Naive thymus-derived CD4-positive, alpha-beta T cell (primary cell): Measurements from ENCODE around the gene KDM4F. TPM values are rescaled to one million over a fixed set of nuclear protein-coding genes. Genes with fewer than 3 reads are reported as not detected.
"Not testable (repeated sequence)": the region's sequence is repeated elsewhere in the genome, so short reads cannot be mapped to it uniquely, and the experiment has no call there.

Experiments
- ATAC-seq: fragments of 150-1000 bp; cut with Tn5 transposase; 2 replicates; pipeline ENCODE4 v1.10.0; 2021; ENCODE audit warnings: mild to moderate bottlenecking, moderate library complexity
- CTCF ChIA-PET: fragments of 350-600 bp; sonication (Branson Sonifier 250); formaldehyde crosslinking; loops from one replicate; lab custom pipeline; 2021; ENCODE audit warnings: antibody characterized with exemption; lab: Charles Lee
- POLR2A ChIA-PET: fragments of 350-600 bp; sonication (Branson Sonifier 250); formaldehyde crosslinking; loops from one replicate; lab custom pipeline; 2021; ENCODE audit warnings: antibody characterized with exemption, inconsistent platforms; lab: Charles Lee
- DNase-seq, 9 donors: peaks; one replicate each; pipeline versions ENCODE4 v3.0.0 to v3.0.0-alpha.2; 2020 to 2022; ENCODE audit warnings: mixed read lengths in 1 of 9
- H3K27ac ChIP-seq: one replicate; pipeline ENCODE4 v1.7.0; 2013; ENCODE audit warnings: mild to moderate bottlenecking, low read depth, low read length, moderate library complexity
- H3K27me3 ChIP-seq, 2 donors: one replicate each; pipeline ENCODE4 v1.7.0; 2013; ENCODE audit warnings: low read length in 2 of 2, mild to moderate bottlenecking in 2 of 2, moderate library complexity in 2 of 2; ENCODE audit not compliant: control insufficient read depth in 2 of 2, insufficient read depth in 2 of 2
- H3K36me3 ChIP-seq, 3 experiments: 1 replicate in 2 of 3; 2 replicates in 1 of 3; pipeline ENCODE4 v1.7.0; 2013; ENCODE audit warnings: low read length in 3 of 3, mild to moderate bottlenecking in 3 of 3, moderate library complexity in 1 of 3; ENCODE audit not compliant: insufficient read depth in 3 of 3, control insufficient read depth in 2 of 3
- H3K4me1 ChIP-seq, 2 donors: one replicate each; pipeline ENCODE4 v1.7.0; 2013; ENCODE audit warnings: low read length in 2 of 2, mild to moderate bottlenecking in 2 of 2, moderate library complexity in 1 of 2; ENCODE audit not compliant: control insufficient read depth in 2 of 2, insufficient read depth in 2 of 2
- H3K4me3 ChIP-seq: 2 replicates; pipeline ENCODE4 v1.7.0; 2013; ENCODE audit warnings: mild to moderate bottlenecking, low read length
- H3K9me3 ChIP-seq, 3 experiments: 1 replicate in 2 of 3; 2 replicates in 1 of 3; pipeline ENCODE4 v1.7.0; 2013; ENCODE audit warnings: low read length in 3 of 3; ENCODE audit not compliant: control insufficient read depth in 2 of 3
- H3K27ac Mint-ChIP-seq, 9 donors: one replicate each; pipeline ENCODE4 v1.8.0; 2020 to 2022; ENCODE audit warnings: mixed read lengths in 9 of 9, mild to moderate bottlenecking in 8 of 9, moderate library complexity in 5 of 9, inconsistent platforms in 2 of 9
- H3K27me3 Mint-ChIP-seq, 5 donors: one replicate each; pipeline ENCODE4 v1.8.0; 2021 to 2022; ENCODE audit warnings: mixed read lengths in 5 of 5, mild to moderate bottlenecking in 1 of 5
- H3K36me3 Mint-ChIP-seq, 5 donors: one replicate each; pipeline ENCODE4 v1.8.0; 2020 to 2022; ENCODE audit warnings: mixed read lengths in 5 of 5, mild to moderate bottlenecking in 3 of 5, inconsistent platforms in 1 of 5
- H3K4me1 Mint-ChIP-seq, 7 donors: one replicate each; pipeline ENCODE4 v1.8.0; 2020 to 2022; ENCODE audit warnings: mixed read lengths in 7 of 7, mild to moderate bottlenecking in 3 of 7, inconsistent platforms in 1 of 7
- H3K4me3 Mint-ChIP-seq, 10 donors: one replicate each; pipeline ENCODE4 v1.8.0; 2020 to 2022; ENCODE audit warnings: mild to moderate bottlenecking in 10 of 10, mixed read lengths in 10 of 10, moderate library complexity in 6 of 10, inconsistent platforms in 2 of 10
- H3K9me3 Mint-ChIP-seq, 11 donors: one replicate each; pipeline ENCODE4 v1.8.0; 2020 to 2022; ENCODE audit warnings: mixed read lengths in 11 of 11, mild to moderate bottlenecking in 4 of 11, inconsistent platforms in 1 of 11, moderate library complexity in 1 of 11
- intact Hi-C, 2 donors: fragments of 100-400 bp; cut with micrococcal nuclease; formaldehyde crosslinking; loops; one replicate each; pipeline ENCODE4 v1.15.1; 2023
- polyA plus RNA-seq, 2 donors: library from polyadenylated mRNA; unstranded; fragments of 300-500 nt; fragmentation: Illumina TruSeq; gene quantifications; one replicate each; pipeline ENCODE4 v1.2.3, GENCODE V29; 2021
- total RNA-seq, 6 experiments: library from RNA in 5 of 6; stranded (reverse) in 5 of 6; gene quantifications; 1 replicate in 5 of 6; 2 replicates in 1 of 6; pipeline ENCODE4 v1.2.3 and lab custom pipeline; 2021 to 2026

KDM4F gene
- total RNA-seq (not detected), polyA plus RNA-seq (not detected), total RNA-seq (lab: John Stamatoyannopoulos, UW) (not detected)

- POLR2A ChIA-PET, H3K9me3 Mint-ChIP-seq: not testable (repeated sequence)
- peaks cover 23 to 53% (median 42%) of the 10 kb centered on the region in 5 donors for H3K27me3 Mint-ChIP-seq
Observed at GRCh38 chr11:95049122-95049521, at the start of gene KDM4F. TSS of gene KDM4F (plus strand) at chr11:95049422.

DNA sequence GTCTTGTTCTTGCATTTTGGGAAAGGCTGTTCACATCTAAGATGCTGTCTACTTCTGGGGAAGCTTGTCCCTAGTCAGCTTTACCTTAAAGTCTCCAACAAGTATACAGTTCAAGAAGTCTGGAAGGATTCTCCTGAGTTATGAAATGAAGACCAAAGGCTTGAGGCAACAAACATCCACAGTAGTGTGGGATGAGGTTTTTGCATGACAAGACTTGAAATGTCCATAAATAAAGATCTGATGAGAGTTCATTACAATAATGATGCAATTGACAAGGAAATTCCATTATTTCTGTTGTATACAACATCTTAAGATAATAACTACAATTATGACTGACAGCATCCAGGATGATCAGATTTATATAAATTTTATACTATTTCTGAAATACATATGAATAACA, 45.5 kb upstream of the KDM4F start:
- Mint-ChIP-seq H3K27ac (no peak overlapping the region), H3K4me1 (no peaks in the 10 kb centered on the region), H3K36me3 (peaks cover 0 to 5% (median 0%) of the 10 kb centered on the region in 5 donors), H3K9me3 (peaks cover 0 to 2% (median 0%) of the 10 kb centered on the region in 11 donors), H3K27me3 (peaks cover 0 to 36% (median 4%) of the 10 kb centered on the region in 5 donors), H3K4me3 (no peak overlapping the region)
- Histone ChIP-seq H3K27me3 (no peaks in the 10 kb centered on the region), H3K4me3 (no peak overlapping the region), H3K4me1 (no peaks in the 10 kb centered on the region), H3K9me3 (no peaks in the 10 kb centered on the region), H3K36me3 (no peaks in the 10 kb centered on the region), H3K27ac (no peak overlapping the region)
- POLR2A ChIA-PET: no interaction called here
- no peak for ATAC-seq
- DNase-seq: no peak
- CTCF ChIA-PET: no interaction called here
- intact Hi-C loops: no loop called here

More at GRCh38 chr11:95049122-95049521, at the start of gene KDM4F:
- H3K4me1 Mint-ChIP-seq, H3K4me3 ChIP-seq, H3K4me3 Mint-ChIP-seq, H3K27ac Mint-ChIP-seq, H3K27ac ChIP-seq, H3K36me3 ChIP-seq, H3K27me3 ChIP-seq, H3K9me3 ChIP-seq, H3K4me1 ChIP-seq, ATAC-seq, intact Hi-C loops, H3K36me3 Mint-ChIP-seq, DNase-seq: not testable (repeated sequence)
- CTCF ChIA-PET: interaction anchor here (0.7 kb wide), 1 partner anchor 39 kb away, joined by 3 read pairs; no protein-coding TSS in a partner anchor

DNA sequence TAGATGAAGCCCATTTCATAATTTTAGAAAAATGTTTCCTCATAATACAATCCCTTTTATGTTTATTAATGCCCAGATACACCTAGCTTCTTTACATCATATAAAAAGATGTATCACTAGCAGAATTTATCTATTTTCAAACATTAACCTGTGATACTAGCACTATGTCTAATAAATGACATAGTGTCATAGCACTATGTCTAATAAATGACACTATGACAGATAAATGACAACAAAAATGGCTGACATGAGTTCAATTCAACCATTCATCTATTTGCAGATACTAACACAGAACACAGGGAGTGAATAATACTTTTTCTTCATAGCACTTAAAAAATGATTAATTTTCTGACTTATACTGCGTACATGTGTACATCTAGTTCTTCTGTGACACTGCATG, 43.6 kb upstream of the KDM4F start:
- Histone ChIP-seq H3K9me3 (no peaks in the 10 kb centered on the region), H3K27me3 (no peaks in the 10 kb centered on the region), H3K27ac (no peak overlapping the region), H3K4me1 (no peaks in the 10 kb centered on the region), H3K4me3 (no peak overlapping the region), H3K36me3 (no peaks in the 10 kb centered on the region)
- no peak overlapping the region for H3K4me3 Mint-ChIP-seq
- DNase-seq (no peak), ATAC-seq (no peak)
- ChIA-PET POLR2A (no interaction called here), CTCF (interaction anchor here (0.5 kb wide), 1 partner anchor 491 kb away, joined by 3 read pairs; no protein-coding TSS in a partner anchor)
- H3K27ac Mint-ChIP-seq: no peak overlapping the region
- intact Hi-C loops: no loop called here
- no peaks in the 10 kb centered on the region for H3K4me1 Mint-ChIP-seq
- H3K9me3 Mint-ChIP-seq: peaks cover 0 to 3% (median 0%) of the 10 kb centered on the region in 11 donors
- H3K27me3 Mint-ChIP-seq: peaks cover 0 to 52% (median 10%) of the 10 kb centered on the region in 5 donors
- H3K36me3 Mint-ChIP-seq: no peaks in the 10 kb centered on the region

DNA sequence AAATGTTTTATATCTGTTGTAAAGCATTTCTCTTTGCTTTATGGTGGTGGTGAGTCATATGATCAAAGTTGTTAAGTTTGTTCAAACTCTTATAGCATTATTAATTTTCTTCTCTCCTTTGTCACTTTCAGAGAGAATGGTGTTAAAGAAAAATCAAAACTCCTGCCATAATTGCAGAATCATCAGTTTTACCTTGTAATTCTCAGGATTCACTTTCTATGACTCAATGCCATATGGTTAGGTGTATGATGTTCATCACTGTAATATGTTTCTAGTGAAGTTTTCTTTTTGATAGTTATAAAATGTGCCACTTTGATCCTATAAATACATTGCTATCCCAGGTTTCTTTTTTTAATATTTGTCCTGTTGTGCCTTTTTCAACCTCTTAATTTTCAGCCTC, 37.8 kb upstream of the KDM4F start:
- no peak overlapping the region for H3K27ac ChIP-seq
- ChIA-PET POLR2A (no interaction called here), CTCF (no interaction called here)
- intact Hi-C loops: no loop called here
- no peaks in the 10 kb centered on the region for H3K36me3 ChIP-seq
- Mint-ChIP-seq H3K9me3 (peaks cover 0 to 3% (median 0%) of the 10 kb centered on the region in 11 donors), H3K36me3 (no peaks in the 10 kb centered on the region), H3K27ac (no peak overlapping the region), H3K4me3 (no peak overlapping the region), H3K4me1 (no peaks in the 10 kb centered on the region), H3K27me3 (peaks cover 13 to 39% (median 20%) of the 10 kb centered on the region in 5 donors)
- no peak overlapping the region for H3K4me3 ChIP-seq
- DNase-seq (no peak), ATAC-seq (no peak)
- no peaks in the 10 kb centered on the region for H3K27me3 ChIP-seq
- no peaks in the 10 kb centered on the region for H3K4me1 ChIP-seq
- H3K9me3 ChIP-seq: no peaks in the 10 kb centered on the region

DNA sequence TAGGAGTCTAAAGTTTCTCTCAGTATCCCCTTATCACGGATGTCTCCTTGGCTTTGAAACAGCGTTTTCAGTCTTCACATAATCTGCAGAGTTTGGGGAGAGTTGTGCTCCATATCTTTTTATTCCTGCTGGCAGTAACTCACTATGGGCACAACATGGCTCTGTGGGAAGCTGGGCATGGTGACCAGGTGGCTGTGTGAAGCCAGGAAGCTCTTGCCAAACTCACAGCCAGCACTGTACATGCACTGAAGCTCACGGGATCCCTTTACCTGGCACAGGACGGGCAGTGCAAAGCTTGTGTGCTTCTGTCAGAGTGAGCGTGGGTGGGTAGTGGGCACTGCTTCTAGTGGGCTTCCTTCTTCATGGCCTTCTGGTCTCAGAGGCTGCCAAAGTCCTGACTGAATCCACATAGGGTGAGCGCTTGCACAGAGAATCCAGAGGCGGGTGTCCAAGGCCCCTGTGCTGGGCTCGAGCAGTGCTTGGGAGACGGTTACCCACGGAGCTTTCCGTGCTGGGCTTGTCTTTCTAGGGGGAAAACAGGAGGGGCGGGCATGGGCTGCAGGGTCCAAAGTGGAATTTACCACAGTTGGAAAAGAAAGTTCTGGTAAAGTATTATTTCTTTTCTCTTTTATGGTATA, 34.9 kb upstream of the KDM4F start:
- no peak for ATAC-seq
- Mint-ChIP-seq H3K4me1 (no peaks in the 10 kb centered on the region), H3K27me3 (peaks cover 14 to 20% (median 17%) of the 10 kb centered on the region in 5 donors), H3K36me3 (no peaks in the 10 kb centered on the region), H3K9me3 (no peaks in the 10 kb centered on the region), H3K4me3 (no peak overlapping the region), H3K27ac (no peak overlapping the region)
- no peaks in the 10 kb centered on the region for H3K4me1 ChIP-seq
- no peak overlapping the region for H3K4me3 ChIP-seq
- POLR2A ChIA-PET: no interaction called here
- no peak for DNase-seq
- no peaks in the 10 kb centered on the region for H3K36me3 ChIP-seq
- H3K27me3 ChIP-seq: no peaks in the 10 kb centered on the region
- intact Hi-C loops: no loop called here
- no peak overlapping the region for H3K27ac ChIP-seq
- CTCF ChIA-PET: no interaction called here
- no peaks in the 10 kb centered on the region for H3K9me3 ChIP-seq

DNA sequence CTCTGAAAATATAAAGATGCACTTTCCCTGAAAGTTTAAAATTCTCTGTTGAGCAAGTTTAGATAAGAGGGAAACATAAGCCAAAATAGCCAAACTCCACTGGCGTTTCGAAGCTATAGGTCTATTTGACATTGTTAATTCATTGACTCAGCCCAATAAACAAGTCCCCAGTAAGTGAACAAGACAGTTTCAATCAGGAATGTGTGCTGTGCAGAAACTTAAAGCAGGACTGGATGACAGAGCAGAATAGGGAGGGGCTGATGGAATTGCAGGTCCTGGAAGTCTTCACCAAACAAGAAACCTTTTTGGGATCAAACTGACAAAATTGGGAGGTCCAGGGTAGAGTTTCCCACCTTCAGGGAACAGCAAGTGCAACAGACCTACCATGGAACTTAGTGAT, 33.1 kb upstream of the KDM4F start:
- H3K9me3 Mint-ChIP-seq: no peaks in the 10 kb centered on the region
- H3K4me3 Mint-ChIP-seq: no peak overlapping the region
- ChIA-PET POLR2A (interaction anchor here (0.5 kb wide), 1 partner anchor 11 kb away, joined by 3 read pairs; no protein-coding TSS in a partner anchor), CTCF (interaction anchor here (0.6 kb wide), 1 partner anchor 324 kb away, joined by 3 read pairs; no protein-coding TSS in a partner anchor)
- ATAC-seq (no peak), DNase-seq (no peak)
- H3K27me3 Mint-ChIP-seq: peaks cover 2 to 20% (median 10%) of the 10 kb centered on the region in 5 donors
- H3K4me3 ChIP-seq: no peak overlapping the region
- no peaks in the 10 kb centered on the region for H3K4me1 Mint-ChIP-seq
- H3K27me3 ChIP-seq: no peaks in the 10 kb centered on the region
- H3K36me3 Mint-ChIP-seq: no peaks in the 10 kb centered on the region
- H3K9me3 ChIP-seq: no peaks in the 10 kb centered on the region
- intact Hi-C loops: no loop called here
- no peak overlapping the region for H3K27ac Mint-ChIP-seq
- H3K36me3 ChIP-seq: no peaks in the 10 kb centered on the region
- no peaks in the 10 kb centered on the region for H3K4me1 ChIP-seq
- H3K27ac ChIP-seq: no peak overlapping the region

- H3K36me3 ChIP-seq, H3K4me1 Mint-ChIP-seq, H3K4me3 Mint-ChIP-seq, H3K4me3 ChIP-seq, intact Hi-C loops, CTCF ChIA-PET, H3K27me3 ChIP-seq, H3K9me3 ChIP-seq, H3K36me3 Mint-ChIP-seq, ATAC-seq, H3K4me1 ChIP-seq, POLR2A ChIA-PET, H3K9me3 Mint-ChIP-seq, DNase-seq, H3K27ac ChIP-seq, H3K27me3 Mint-ChIP-seq, H3K27ac Mint-ChIP-seq: not testable (repeated sequence)
Observed at GRCh38 chr11:95021468-95021867, 27.8 kb upstream of the KDM4F start.
